HG02884 (cell line): ENCODE data around the gene UCHL3.
"Not testable (repeated sequence)": the region's sequence is repeated elsewhere in the genome, so short reads cannot be mapped to it uniquely, and the experiment has no call there.

Source experiments
- ATAC-seq: cut with Tn5 transposase; IDR thresholded peaks from one replicate; pipeline ENCODE4 v1.9.1; 2021; ENCODE audit warnings: mild to moderate bottlenecking, moderate library complexity; ENCODE audit not compliant: unreplicated experiment

Gene UCHL3

DNA sequence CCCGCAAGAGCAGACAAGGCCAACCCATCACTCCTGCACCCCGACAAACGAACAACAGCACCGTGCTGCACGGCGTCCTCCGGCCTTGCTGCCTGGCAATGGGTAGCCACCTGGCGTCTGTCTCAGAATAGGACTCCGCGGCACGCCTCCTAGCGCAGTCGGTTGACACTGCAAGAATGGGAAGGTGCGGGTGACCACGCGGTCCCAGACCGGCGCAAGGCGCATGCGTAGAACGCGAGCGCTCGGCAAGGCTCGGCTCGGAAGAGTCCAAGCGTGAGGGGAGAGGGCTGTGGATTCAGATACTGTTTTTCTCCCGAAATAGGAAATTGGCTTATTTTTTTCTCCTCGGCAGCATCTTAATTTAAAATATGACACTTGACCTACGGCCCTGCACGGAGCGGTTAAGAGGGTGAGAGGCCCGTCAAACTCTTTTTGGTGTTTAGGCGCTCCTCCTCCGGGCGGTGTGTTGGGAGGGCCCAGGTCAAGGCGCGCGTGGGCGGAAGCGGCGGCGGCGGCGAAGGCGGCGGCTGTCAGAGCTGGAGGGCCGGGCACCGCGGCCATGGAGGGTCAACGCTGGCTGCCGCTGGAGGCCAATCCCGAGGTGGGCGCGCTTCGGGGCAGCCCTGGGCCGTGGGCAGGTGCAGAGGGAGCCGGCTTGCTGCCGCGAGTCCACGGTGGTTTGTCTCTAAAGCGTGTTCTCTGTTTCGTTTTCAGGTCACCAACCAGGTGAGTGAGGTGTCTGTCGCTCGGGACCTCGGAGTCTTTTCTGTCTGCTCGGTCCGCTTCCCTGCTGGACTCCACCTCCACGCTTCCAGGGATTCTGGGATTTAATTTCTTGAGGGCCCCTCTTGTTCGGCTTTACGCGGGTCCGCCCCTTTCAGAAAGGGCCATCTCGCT is at the start of gene UCHL3:
Gene UCHL3, plus strand, starts transcription at position 530 of the 897 bp plus-strand sequence. Its CDS starts 30 bp downstream, at position 560.
- peak; percentile 94 for ATAC-seq

GRCh38 chr13:75505327-75505726 is 44.3 kb upstream of the UCHL3 start:
- no peak for ATAC-seq

DNA sequence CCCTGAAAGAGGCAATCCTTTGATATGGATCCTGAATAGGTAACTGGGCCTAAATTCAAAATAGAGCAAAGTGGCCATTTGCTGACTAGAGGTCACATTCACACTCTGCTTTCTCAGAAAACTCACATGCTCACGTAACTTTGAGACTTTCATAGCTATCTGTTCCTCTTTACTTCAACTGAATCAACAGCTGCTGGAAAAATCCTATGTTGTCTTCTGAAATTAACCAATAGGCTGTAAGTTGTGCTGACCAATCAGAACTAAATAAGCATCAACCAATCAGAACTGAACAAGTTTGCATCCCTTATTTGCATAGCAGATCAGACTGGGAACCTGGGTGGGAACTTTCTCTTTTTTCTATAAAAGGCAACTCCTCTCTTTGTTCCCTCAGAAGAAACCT is 43.6 kb upstream of the UCHL3 start:
- ATAC-seq = no peak

- ATAC-seq = no peak
Measured at GRCh38 chr13:75507027-75508001, 42.3 kb upstream of the UCHL3 start.

GRCh38 chr13:75508002-75508548 is 41.5 kb upstream of the UCHL3 start:
- no peak for ATAC-seq

- no peak for ATAC-seq
Measured at GRCh38 chr13:75511051-75511625, 38.5 kb upstream of the UCHL3 start.

DNA sequence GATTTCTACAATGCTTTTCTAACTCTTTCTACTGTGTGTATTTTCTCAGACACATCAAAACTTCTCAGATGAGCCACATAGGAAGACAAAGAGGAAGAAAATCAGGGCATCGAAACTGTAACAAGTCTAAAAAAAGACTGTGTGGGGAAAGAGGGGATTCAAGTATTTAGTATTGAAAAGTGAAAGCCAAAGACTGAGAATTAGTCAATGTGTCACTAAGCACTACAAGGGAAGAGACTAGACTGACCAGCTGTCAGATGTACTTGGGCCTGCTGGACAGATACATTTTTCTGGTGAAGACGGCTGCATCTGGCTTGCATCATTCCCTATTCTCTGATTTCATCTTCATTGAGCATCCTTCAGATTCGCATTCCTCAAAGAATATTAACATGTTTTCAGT is 37.3 kb upstream of the UCHL3 start:
- peak; percentile 86 for ATAC-seq

- ATAC-seq = no peak
Measured at GRCh38 chr13:75513271-75513670, 36.3 kb upstream of the UCHL3 start.

- no peak for ATAC-seq
Measured at GRCh38 chr13:75514080-75514995, 35.3 kb upstream of the UCHL3 start.

DNA sequence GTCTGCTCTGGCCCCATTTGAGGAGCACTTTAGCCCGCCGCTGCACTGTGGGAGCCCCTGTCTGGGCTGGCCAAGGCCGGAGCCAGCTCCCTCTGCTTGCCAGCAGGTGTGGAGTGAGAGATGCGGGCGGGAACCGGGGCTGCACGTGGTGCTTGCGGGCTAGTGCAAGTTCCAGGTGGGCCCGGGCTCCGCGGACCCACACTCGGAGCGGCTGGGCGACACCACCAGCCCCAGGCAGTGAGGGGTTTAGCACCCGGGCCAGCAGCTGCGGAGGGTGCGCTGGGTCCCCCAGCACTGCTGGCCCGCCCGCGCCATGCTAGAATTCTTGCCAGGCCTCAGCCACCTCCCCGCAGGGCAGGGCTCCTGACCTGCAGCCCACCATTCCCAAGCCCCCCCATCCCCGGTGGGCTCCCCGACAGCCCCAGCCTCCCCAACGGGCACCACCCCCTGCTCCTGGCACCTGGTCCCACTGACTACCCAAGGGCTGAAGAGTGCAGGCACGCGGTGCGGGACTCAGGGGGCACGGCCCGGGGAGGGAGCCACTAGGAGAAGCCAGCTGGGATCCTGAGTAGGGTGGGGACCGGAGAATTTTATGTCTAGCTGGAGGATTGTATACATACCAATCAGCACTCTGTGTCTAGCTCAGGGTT is 31.0 kb upstream of the UCHL3 start:
- no peak for ATAC-seq

DNA sequence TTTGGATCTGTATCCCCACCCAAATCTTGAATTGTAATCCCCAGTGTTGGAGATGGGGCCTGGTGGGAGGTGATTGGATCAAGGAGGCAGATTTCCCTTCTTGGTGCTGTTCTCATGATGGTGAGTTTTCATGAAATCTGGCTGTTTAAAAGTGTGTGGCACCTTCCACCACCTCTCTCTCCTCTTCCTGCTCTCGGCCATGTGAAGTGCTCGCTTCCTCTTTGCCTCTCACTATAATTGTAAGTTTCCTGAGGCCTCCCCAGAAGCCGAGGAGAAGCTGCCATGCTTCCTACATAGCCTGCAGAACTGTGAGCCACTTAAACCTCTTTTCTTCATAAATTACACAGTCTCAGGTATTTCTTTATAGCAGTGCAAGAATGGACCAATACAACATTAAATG is 27.6 kb upstream of the UCHL3 start:
- no peak for ATAC-seq

DNA sequence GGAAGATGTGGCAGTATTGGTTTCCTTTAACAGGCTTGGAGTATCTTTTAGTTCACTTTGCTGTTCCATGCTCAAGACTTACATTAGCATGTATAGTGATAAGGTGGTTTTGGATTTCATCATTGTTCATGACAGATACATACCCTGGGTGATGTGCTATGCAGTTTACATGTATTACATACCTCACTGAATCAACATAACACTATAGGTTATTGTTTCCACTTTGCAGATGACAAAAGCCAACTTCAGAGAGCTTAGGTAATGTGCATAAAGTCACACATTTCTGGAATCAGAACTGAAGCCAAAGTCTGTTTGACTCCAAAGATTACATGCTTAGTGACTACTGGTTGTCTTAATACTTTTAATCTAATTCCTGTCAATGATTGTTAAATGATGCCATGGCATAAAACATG is 19.0 kb upstream of the UCHL3 start:
- no peak for ATAC-seq

DNA sequence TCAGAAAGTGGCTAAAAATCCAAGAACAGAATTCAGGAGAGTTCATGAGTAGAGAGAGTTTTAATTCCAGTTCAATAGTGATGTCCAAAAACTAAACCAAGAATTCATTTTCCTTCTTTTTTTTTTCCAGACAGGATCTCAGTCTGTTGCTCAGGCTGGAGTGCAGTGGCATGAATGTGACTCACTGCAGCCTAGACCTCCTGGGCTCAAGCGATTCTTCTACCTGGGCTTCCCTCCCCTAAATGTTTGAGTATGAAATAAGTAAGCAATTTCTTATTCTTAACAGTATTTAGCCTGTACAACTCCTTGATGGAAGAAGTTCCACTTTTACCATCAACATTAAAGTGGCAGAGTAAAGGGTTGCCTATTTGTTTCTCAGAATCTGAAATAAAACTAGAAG is 15.7 kb upstream of the UCHL3 start:
- ATAC-seq = no peak

GRCh38 chr13:75537401-75538365 is 11.9 kb upstream of the UCHL3 start, which contains the start of gene COMMD6:
Gene COMMD6, minus strand, starts transcription at chr13:75537841. Its CDS starts 36 bp downstream, at chr13:75537805.
- ATAC-seq = peak; percentile 94

GRCh38 chr13:75541287-75541686 is 8.3 kb upstream of the UCHL3 start:
- no peak for ATAC-seq

- ATAC-seq = no peak
Measured at GRCh38 chr13:75541961-75542360, 7.6 kb upstream of the UCHL3 start.

DNA sequence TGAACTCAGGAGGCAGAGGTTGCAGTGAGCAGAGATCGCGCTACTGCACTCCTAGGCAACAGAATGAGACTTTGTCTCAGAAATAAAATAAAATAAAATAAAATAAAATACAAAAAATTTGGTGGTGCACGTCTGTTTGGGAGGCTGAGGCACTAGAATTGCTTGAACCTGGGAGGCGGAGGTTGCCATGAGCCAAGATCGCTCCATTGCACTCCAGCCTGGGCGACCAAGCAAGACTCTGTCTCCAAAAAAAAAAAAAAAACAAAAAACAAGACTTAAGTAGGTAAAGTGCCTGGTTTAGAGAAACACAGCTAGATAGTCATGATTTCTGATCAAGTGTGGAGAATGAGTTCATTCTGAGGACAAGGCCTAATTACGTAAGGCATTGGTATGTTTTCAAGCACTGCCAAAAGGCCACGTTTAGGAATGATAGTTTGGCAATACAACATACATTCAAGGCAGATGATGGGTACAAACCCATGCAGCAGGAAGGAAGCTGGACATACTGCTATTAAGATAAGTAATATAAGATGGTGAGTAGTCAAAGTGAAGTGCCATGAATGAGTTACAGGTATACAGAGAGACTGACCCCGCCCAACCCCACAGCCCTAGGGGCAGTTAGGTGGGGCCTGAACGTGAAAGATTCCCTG is 4.8 kb upstream of the UCHL3 start:
- no peak for ATAC-seq

GRCh38 chr13:75545386-75545785 is 4.2 kb upstream of the UCHL3 start:
- not testable (repeated sequence) for ATAC-seq
